NOMO-1 treated with dmso at 0.1 percent for 144 hours (cell line): ENCODE data around the gene CYBB.

Source experiments
- DNase-seq: peaks from one replicate; lab custom pipeline; 2025; ENCODE audit not compliant: unreplicated experiment; lab: John Stamatoyannopoulos, UW

Gene CYBB

GRCh38 chrX:37785569-37785968, 5.7 kb downstream of the CYBB start:
- peak; percentile 75 for DNase-seq

GRCh38 chrX:37786624-37787422, 7.0 kb downstream of the CYBB start:
- no peak for DNase-seq

DNA sequence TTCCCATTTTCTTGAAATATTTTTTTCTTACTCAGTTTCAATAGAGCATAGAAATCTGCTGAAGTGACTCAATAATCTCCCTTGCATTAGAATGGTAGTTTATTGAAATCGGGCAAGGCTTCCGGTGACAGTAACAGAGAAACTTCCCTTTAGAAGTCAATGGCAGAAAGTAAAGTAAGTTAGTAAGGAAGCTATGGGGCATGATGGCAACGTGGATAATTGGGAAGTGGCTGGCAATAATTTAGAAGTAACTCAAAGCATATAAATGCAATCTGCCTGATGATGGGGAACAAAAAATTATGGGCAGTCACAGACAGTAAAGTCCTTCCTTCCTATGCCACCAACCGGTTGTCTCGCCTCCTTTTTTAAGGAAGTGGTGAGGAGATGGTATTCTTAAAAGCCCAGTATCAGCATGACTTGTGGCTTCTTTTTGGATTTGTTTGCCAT, 7.6 kb downstream of the CYBB start:
- DNase-seq, result peak; percentile 84

DNA sequence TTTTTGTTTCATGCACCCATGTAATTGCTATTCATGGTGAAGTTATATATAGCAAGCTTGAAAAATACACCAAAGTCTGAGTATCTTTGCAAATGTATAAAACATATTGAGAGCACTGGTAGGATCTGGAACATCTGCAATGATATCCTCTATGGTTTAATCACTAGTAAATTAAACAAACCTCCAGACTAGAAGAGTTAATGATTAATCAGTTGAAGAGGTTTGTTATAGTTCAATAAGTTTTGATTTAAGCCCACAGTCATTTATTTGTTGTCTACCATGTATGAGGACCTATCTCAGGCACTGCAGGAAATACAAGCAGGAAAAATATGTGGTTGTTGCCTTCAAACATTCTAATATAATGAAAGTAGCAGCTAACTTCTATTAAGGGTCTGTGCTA, 16.5 kb downstream of the CYBB start:
- DNase-seq, result no peak

GRCh38 chrX:37796805-37797204, 16.9 kb downstream of the CYBB start:
- peak; percentile 91 for DNase-seq

DNA sequence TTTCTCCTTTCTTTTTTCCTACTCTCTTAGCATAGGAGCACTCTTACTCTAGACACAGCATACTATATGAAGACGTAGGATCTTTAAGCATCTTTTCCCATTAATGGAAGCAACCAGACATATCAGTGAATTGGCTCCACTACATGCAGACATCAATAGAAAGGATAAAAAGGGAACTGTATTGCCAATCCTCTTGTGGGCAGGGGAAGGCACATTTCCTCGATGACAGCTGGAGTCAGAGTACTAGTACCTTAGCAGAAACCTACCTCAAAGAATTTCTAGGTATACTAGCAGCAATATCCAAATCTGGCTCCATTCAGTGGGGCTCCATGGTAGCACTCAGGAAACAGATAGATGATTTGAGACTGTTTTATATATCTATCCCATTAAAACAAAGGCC, 20.1 kb downstream of the CYBB start:
- no peak for DNase-seq

DNA sequence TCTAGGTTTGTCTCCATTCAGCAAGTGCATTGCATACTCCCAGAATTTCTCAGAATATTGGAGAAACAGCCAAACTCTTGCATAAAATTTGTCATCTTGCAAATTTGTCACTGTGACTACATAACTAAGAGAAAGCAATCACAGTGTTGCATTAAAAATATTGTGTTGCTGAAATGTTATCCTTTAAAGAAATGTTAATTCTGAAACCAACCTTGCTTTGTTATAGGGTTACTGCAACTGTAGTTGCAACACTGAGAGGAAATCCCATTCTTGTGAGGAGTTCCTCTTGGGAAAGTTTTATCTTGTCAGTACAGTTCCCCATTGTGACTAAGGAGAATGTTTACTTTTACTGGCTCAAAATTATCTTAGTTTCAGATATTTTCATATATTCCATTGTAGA, 20.9 kb downstream of the CYBB start:
- DNase-seq, result no peak

DNA sequence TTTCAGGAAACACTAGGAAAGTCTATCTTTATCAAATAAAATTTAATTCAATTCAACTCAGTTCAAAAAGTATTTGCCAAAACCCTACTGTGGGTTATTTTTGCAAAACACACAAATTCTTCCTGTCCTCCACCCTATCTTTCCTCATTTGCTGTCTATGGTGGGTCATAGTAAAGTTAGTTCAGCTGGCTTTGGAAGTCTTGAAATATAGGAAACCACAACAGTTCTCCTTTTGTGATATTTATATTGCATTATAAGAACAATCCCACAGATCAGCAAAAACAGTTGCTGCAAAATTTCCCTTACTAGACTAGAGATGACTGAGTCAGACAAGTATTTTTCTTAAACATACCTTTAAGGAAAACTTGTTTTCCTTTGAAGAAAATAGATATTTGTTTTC, 22.2 kb downstream of the CYBB start:
- DNase-seq, result peak; percentile 23

GRCh38 chrX:37803057-37803456, 23.2 kb downstream of the CYBB start:
- no peak for DNase-seq

- no peak for DNase-seq
Measured at GRCh38 chrX:37809970-37810369, 30.1 kb downstream of the CYBB start.

DNA sequence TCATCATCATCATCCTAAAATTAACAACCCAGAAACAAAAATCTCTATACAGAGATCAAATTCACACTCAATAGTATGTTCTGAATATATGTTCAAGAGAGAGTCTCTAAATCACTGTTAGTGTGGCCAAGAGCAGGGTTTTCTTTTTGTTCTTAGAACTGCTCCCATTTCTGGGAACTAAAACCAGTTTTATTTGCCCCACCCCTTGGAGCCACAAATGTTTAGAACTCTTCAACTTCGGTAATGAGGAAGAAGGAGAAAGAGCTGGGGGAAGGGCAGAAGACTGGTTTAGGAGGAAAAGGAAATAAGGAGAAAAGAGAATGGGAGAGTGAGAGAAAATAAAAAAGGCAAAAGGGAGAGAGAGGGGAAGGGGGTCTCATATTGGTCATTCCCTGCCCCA, 32.3 kb downstream of the CYBB start:
- no peak for DNase-seq

GRCh38 chrX:37813570-37813969, 33.7 kb downstream of the CYBB start:
- DNase-seq, result peak; percentile 25

GRCh38 chrX:37815366-37815765, 35.5 kb downstream of the CYBB start:
- peak; percentile 17 for DNase-seq

GRCh38 chrX:37816766-37817165, 36.9 kb downstream of the CYBB start:
- DNase-seq, result no peak

GRCh38 chrX:37817176-37817575, 37.3 kb downstream of the CYBB start:
- DNase-seq, result no peak

- DNase-seq, result no peak
Measured at GRCh38 chrX:37817579-37817978, 37.7 kb downstream of the CYBB start.

GRCh38 chrX:37818031-37818430, 38.2 kb downstream of the CYBB start:
- DNase-seq, result peak; percentile 44

DNA sequence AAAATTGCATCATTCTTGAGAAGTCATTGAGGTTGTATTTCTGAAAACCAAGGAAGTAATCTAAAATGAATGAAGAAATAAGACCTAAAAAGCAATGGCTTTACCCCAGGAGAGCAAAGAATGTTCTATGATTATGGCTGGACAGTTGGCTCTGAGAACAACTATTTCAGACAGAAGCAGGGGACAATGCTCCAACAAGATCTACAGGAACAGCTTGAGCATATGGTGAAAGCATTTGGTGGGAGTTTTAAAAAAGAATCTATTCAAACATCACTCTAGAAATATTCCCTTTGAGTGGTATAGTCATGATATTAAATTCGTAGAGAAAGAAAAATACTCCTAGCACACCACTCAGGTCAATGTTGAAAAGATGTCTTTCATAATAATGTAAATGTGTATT, 40.8 kb downstream of the CYBB start:
- no peak for DNase-seq

GRCh38 chrX:37824491-37825214, 44.8 kb downstream of the CYBB start:
- no peak for DNase-seq

DNA sequence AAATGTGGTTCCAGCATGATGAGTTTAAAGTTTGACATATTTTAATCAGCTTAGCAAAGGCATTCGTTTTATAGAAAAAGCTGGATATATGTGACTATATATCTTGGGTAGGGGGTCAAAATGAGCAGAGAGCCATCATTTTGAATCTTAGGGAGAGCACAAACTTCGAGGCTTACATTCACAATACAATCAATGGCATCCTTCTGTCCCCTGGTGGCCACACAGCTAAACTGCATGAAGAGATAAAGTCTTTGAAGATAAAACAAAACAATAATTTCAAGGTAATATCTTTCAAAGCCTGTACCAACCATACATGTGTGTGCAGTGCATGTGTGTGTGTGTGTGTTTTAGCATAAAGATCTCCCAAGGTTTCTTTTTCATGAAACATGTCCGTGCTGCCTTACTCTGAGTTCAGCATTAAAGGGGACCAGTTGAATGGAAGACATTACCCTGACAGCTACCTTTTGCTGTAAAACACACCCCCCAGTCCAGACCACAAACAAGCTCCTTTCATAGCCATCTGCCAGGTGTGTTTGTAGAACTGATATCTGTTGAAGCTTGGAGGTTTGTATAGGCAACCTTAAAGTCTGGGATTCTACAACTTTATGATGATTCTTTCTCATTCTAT, 45.5 kb downstream of the CYBB start:
- DNase-seq, result no peak

GRCh38 chrX:37829721-37830120, 49.9 kb downstream of the CYBB start:
- no peak for DNase-seq

DNA sequence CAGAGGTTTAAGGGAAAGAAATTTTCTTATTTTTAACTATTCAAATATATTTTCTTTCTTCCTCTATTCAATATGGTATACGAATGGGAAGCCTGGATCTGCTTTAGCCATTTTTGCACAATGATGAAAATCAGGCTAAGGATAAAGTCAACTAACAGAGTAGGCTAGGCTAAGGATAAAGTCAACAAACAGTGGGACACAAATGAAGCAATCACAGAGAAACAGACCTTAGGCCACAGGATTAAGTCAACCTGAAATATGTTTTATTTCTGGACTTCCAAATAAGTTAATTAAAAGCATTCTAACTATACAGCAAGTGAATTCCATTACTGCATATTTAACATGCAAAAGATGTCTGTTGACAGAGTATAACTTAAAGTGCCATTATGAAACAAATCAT, 50.5 kb downstream of the CYBB start:
- DNase-seq, result no peak
